GM18909 (cell line): ENCODE results near the gene NXF2B.
"Not testable (repeated sequence)": the region's sequence is repeated elsewhere in the genome, so short reads cannot be mapped to it uniquely, and the experiment has no call there.

Source experiments
- ATAC-seq: cut with Tn5 transposase; IDR thresholded peaks from one replicate; pipeline ENCODE4 v1.9.1; 2021; ENCODE audit warnings: mild to moderate bottlenecking; ENCODE audit not compliant: unreplicated experiment, poor library complexity

The NXF2B gene, protein sequence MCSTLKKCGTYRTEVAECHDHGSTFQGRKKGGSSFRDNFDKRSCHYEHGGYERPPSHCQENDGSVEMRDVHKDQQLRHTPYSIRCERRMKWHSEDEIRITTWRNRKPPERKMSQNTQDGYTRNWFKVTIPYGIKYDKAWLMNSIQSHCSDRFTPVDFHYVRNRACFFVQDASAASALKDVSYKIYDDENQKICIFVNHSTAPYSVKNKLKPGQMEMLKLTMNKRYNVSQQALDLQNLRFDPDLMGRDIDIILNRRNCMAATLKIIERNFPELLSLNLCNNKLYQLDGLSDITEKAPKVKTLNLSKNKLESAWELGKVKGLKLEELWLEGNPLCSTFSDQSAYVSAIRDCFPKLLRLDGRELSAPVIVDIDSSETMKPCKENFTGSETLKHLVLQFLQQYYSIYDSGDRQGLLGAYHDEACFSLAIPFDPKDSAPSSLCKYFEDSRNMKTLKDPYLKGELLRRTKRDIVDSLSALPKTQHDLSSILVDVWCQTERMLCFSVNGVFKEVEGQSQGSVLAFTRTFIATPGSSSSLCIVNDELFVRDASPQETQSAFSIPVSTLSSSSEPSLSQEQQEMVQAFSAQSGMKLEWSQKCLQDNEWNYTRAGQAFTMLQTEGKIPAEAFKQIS

DNA sequence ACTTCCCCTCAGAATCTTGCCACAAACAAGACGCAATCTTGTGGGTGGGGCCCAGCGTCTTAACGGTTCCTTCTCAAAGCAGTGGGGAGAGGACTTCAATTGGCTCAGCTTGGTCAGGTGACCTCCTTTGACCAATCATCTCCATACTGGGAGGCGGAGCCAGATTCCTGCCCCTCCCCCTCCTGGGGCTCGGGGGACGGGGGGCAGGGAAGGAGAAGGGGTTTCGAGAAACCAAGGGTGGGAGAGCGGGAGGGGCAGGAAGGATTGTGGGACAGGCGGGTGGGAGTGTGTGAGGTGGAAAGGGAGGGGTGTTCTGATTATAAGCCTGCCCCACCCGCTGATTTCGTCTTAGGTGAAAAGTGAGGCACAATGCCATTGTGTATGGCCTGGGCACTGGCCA is at the start of gene NXF2B:
Gene NXF2B, minus strand, starts transcription at position 101 of the 400 bp plus-strand sequence. CDS start 59,972 bp downstream, outside the sequence.
- ATAC-seq, result not testable (repeated sequence)

DNA sequence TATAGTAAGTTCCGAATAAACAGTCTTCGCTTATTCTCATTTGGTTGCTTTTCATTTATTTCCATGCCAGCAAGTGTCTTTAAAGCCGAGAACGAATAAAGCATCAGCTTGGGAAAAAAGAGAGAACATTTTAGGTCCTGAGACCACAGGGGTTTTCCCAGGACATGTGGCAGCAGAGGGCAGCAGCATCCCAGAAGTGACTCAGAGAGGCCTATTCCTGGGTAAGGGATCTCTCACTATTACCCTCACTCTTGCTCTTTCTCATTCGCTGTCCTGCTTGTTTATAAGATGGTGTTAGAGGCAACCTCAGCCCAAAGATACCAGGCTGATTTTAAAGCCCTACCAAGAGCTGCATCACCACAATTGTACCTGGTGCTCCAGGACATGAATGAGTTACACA is 39.0 kb upstream of the NXF2B start:
- ATAC-seq, result not testable (repeated sequence)

DNA sequence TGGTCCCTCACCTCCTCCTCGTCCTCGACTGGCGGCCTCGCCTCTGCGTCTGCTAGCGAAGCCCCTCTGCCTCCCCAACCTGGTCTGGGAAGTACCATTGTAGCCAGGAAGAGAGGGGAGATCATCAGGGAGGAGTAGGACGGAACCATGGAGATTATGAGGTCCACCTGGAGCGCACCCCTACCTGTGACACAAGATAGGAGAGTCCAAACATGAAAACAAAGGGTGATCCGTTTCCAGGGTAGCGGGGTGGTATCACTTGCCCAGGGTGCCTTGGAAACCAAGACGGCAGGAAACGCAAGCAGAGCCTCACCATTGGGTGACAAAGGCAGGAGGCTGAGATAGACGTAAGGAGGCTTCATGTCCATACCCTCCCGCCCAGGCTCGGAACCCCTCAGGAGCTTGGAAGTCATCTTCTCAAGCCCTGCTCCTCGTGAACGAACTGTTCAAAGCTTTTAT is 32.0 kb upstream of the NXF2B start, which contains the start of gene TCP11X2:
Gene TCP11X2, minus strand, starts transcription at position 51 of the 459 bp plus-strand sequence.
- ATAC-seq, result not testable (repeated sequence)

DNA sequence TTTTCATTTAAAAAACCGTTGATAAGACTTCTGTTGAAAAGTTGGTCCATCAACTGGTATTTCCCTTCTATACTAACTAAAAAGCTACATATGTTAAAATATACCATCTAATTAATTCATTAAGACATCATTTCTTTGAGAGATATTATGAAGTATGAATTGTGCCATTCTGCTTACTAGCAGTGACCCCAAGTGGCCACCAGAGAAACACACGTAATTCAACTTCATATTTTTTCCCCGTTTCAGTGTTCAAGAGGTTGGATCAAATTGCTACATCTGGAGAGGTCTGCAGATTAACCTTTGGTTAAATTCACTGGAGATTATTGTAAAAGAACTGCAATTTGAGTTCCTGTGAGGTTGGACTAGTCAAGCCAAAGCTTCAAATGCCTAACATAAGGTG is 30.4 kb upstream of the NXF2B start:
- ATAC-seq, result not testable (repeated sequence)

DNA sequence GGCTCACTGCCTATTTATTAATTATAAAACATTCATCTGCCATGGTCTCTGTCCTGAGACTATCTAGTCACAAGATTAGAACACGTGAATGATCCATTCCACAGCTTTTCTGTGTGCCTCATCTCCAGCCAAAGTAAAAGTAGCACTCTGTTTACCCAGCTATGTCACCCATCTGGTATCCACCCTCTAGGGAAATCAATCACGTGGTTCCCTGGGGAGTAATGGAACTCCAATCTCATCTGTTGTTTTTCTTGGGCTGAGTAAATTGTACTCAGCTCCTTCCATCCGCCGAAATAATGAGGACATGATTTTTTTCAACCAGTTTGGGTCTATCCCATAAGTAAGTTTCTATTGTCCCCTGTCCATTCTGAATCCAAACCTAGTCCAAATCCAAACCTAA is 18.8 kb upstream of the NXF2B start:
- ATAC-seq, result not testable (repeated sequence)

DNA sequence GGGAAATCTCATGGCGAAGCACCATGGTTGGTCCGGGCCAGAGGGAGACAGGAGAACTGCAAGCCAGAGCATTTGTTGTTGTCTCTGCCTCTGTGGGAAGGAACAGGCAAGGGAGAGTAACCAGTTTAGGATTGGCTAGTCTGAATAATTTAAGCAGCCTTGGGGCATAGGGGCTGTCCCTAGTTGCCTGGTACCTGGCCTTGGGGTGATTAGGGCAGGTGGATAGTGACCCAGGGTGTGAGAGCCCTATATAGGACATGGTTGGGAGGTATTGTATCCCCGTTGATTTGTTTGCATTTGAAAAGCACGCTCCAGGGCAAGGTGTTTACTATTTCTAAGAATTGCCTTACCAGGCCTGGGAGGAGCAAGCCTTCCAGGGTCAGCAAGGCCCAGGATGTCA is 25.3 kb downstream of the NXF2B start:
- not testable (repeated sequence) for ATAC-seq

DNA sequence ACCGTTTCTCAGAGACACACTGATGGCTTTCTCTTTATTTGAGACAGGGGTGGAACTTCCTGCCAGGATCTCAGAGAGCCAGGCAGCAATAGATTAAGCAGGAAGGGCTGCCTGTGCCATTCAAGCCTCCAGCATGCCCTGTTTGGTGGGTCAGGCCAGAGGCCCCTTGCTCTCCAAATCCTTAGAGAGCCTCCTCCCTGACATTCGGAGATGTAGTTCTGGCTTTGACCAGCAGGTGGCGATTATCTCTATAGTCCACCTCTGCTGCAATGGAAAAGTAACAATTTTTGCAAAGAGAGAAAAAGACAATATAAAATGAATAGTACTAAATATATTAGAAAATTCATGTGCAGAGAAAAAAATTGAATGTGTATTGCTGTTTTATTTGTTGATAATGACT is 93.9 kb downstream of the NXF2B start:
- peak; percentile 65 for ATAC-seq

DNA sequence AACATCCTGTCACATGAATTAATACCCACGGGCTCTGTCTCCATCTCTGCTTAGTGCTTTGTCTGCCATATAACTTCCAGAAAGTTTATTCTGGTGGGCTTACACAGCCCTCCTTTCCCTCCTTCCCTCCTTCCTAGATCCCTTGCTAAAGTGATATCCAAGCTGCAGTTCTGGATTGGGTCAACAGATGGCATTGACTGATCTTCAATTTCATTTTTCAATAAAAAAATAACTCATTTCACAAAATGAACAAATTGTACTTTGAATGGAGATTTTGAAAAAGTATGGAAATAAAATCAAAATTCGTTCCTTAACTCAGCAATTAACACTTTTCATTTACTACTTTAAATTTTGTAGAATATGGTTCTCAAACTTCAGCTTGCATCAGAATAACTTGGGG is 97.9 kb downstream of the NXF2B start:
- ATAC-seq, result no peak

DNA sequence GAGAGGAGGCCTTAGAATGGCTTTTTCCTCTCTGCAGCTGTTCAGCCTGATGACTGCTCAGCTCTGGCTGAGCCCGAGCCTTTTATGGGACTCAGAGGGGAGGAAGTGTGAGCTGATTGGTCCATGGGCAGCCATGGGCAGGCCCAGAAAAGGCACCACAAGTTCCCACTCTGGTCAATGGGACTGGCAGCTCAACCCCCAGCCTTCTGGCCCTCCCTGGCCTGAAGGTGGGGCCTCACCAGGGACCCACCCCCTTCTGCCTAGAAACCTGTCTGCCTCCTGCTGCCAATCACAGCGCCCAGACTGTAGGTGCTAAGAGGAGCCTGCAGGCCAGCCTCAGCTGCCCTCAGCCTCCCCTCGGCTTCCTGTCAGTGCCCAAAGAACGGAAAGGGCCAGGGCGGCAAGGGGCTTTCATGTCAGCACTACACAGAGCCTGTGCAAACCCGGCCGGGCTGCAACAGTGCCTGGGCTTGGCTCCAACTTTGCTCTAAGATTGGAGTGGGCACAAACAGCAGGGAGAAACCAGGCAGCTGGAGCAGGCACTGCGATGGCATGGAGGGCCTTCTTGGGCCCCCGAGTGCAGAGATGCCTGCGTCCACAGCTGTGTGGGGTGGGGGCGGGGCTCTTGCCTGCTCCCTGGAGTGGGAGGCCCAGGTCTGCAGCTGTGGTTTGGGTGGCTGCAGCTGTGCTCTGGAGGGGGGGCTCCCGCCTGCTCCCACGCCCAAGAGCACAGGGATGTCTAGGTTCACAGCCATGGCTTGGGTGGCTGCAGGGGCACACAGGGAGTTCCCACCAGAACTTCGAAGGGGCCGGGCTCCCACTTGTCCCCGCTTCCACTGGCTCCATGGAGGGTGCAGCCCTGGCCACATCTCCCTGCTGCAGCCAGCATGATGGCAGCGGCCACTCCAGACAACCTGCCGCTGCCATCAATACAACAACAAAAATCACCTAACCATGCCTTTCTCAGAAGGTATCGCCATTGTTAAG is 100.2 kb downstream of the NXF2B start:
- no peak for ATAC-seq

DNA sequence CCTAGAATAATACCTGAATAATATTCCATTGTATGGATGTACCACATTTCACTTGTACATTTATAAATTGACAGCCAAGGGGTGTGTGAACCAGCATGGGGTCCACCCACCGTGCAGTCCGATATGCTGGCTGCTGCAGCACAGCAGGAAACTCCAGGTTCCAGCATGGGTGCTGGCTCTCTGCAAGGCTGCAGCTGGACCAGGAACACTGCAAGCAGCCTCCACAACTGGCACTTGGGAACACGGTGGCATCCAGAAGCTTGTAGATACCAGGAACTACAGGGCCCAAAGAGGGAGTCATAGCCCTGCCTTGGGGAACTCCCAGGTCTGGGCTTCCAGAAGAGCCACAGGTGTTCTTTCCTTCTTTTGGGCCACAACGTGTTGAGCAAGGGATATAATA is 101.6 kb downstream of the NXF2B start:
- no peak for ATAC-seq
